ENCODE measurements around the gene C19orf38.
"Not testable (repeated sequence)": the region's sequence is repeated elsewhere in the genome, so short reads cannot be mapped to it uniquely, and the experiment has no call there.

- TF ChIP-seq, protein P1, sequence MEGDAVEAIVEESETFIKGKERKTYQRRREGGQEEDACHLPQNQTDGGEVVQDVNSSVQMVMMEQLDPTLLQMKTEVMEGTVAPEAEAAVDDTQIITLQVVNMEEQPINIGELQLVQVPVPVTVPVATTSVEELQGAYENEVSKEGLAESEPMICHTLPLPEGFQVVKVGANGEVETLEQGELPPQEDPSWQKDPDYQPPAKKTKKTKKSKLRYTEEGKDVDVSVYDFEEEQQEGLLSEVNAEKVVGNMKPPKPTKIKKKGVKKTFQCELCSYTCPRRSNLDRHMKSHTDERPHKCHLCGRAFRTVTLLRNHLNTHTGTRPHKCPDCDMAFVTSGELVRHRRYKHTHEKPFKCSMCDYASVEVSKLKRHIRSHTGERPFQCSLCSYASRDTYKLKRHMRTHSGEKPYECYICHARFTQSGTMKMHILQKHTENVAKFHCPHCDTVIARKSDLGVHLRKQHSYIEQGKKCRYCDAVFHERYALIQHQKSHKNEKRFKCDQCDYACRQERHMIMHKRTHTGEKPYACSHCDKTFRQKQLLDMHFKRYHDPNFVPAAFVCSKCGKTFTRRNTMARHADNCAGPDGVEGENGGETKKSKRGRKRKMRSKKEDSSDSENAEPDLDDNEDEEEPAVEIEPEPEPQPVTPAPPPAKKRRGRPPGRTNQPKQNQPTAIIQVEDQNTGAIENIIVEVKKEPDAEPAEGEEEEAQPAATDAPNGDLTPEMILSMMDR (IDR thresholded peaks at IDR 0.05), result not testable (repeated sequence)
- not testable (repeated sequence) for TF ChIP-seq POLR2A (IDR thresholded peaks at IDR 0.05; ENCODE audit: low read depth); POLR2AphosphoS5 (IDR thresholded peaks at IDR 0.05); EP300 (IDR thresholded peaks at IDR 0.05)
These were observed 21.7 kb downstream of the C19orf38 start for GRCh38 chr19:10869872-10870311.

All from esophagus muscularis mucosa (tissue), 4 donors.